ENCODE results near the gene LGALSL. TPM values are rescaled to one million over a fixed set of nuclear protein-coding genes. Genes with fewer than 3 reads are reported as not detected.
A peak's percentile ranks its signal among the peaks of the same experiment; 100 is the strongest.

The LGALSL gene
- total RNA-seq, 1 experiment from 2014 or later, result 23.8 TPM

DNA sequence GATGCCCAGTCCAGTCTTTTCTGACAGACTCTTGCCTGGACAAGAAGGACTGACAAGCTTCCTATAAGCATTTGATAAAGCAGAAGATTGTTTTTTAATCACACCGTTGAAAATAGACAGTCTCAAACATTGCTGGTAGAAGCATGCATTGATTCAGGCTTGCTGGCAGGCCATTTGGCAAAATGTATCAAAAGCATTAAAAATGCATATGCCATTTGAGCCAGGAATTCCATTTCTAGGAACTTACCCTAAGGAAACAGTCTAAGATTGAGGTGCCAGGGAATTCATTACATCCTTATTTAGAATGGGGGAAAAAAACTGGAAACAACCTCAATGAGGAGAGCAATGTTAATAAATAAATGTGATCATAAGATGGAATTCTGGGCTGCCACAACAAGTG lies 20.7 kb downstream of the LGALSL start:
- no peak overlapping the region for H2AFZ ChIP-seq (ENCODE audit: low read length)

More for the DNA sequence above, 20.7 kb downstream of the LGALSL start:
- H3T11ph ChIP-seq (ENCODE audit: low read length), result no peak overlapping the region
- H2AK5ac ChIP-seq (ENCODE audit: insufficient read length, low read length), result no peak overlapping the region
- H3K9ac ChIP-seq (ENCODE audit: extremely low read depth, insufficient read length, low read length), result no peak overlapping the region
- H3K56ac ChIP-seq (ENCODE audit: insufficient read length, low read depth, low read length), result no peak overlapping the region
- H3K27me3 ChIP-seq (ENCODE audit: insufficient read depth, low read length), result no peaks in the 10 kb centered on the region
- no peaks in the 10 kb centered on the region for H4K20me1 ChIP-seq (ENCODE audit: control insufficient read depth, insufficient read depth, insufficient read length)
- TF ChIP-seq CTCF (conservative IDR thresholded peaks at IDR 0.05), result no peak
- no peaks in the 10 kb centered on the region for H3K9me3 Mint-ChIP-seq
- no peaks in the 10 kb centered on the region for H3K23me2 ChIP-seq (ENCODE audit: insufficient read length, low read depth, low read length, poor library complexity, severe bottlenecking)
- H3K79me1 ChIP-seq (ENCODE audit: insufficient read depth, low read depth, low read length, poor library complexity, severe bottlenecking), result no peaks in the 10 kb centered on the region
- H2BK15ac ChIP-seq (ENCODE audit: low read depth, low read length), result no peak overlapping the region
- H3K9me3 ChIP-seq (ENCODE audit: control insufficient read depth, low read depth, low read length), result no peaks in the 10 kb centered on the region
- H2BK12ac ChIP-seq (ENCODE audit: insufficient read length, low read depth, low read length), result no peak overlapping the region
- no peaks in the 10 kb centered on the region for H3K36me3 Mint-ChIP-seq (ENCODE audit: insufficient read depth in 1 of 3, low read depth in 3 of 3)
- H3K4me2 ChIP-seq (ENCODE audit: insufficient read depth, insufficient read length, low read length), result no peak overlapping the region
- peak overlapping the region in 2 of 3 experiments; percentile 41 to 91; a peak in 3 of 7 replicates for H3K27ac Mint-ChIP-seq
- no peak overlapping the region for H3K14ac ChIP-seq (ENCODE audit: insufficient read depth, low read length)
- H2BK5ac ChIP-seq (ENCODE audit: insufficient read length, low read length), result no peak overlapping the region
- no peak overlapping the region for H3K4ac ChIP-seq (ENCODE audit: low read depth, low read length)
- H3K4me1 ChIP-seq (ENCODE audit: insufficient read depth, low read length), result peaks cover 7% of the 10 kb centered on the region; the same call in 1 of the 2 replicates
- peaks cover 17 to 25% of the 10 kb centered on the region in 2 experiments for H3K4me1 Mint-ChIP-seq
- H3K79me2 ChIP-seq (ENCODE audit: insufficient read depth, low read length), result no peaks in the 10 kb centered on the region
- H4K91ac ChIP-seq (ENCODE audit: insufficient read length, low read depth, low read length), result no peak overlapping the region
- no peak overlapping the region for H4K8ac ChIP-seq (replicated peaks; ENCODE audit: insufficient read length, low read depth, low read length)
- no peak overlapping the region for H3K4me3 Mint-ChIP-seq
- no peak overlapping the region for H3K23ac ChIP-seq (ENCODE audit: insufficient read length, low read depth, low read length)
- no peak overlapping the region for H2BK20ac ChIP-seq (ENCODE audit: low read depth, low read length, poor library complexity, severe bottlenecking)
- no peak overlapping the region for H3K27ac ChIP-seq (ENCODE audit: insufficient read length, low read depth, low read length)
- H3K18ac ChIP-seq (ENCODE audit: insufficient read length, low read depth, low read length), result no peak overlapping the region
- no peak for DNase-seq
- H2BK120ac ChIP-seq (ENCODE audit: low read depth, low read length, poor library complexity, severe bottlenecking), result no peak overlapping the region
- H3K27me3 Mint-ChIP-seq (ENCODE audit: low read depth), result no peaks in the 10 kb centered on the region; the same call in 1 of the 2 replicates
- WGBS (ENCODE audit: extremely low coverage, insufficient read length, low lambda C conversion rate), result no CpG with 5 or more reads among the region's 1 CpG
- H4K5ac ChIP-seq (ENCODE audit: insufficient read length, low read depth, low read length), result no peak overlapping the region

Data from H9 (cell line).